ENCODE measurements around the gene KDM3B. TPM values are rescaled to one million over a fixed set of nuclear protein-coding genes. Genes with fewer than 3 reads are reported as not detected.

Gene KDM3B, protein sequence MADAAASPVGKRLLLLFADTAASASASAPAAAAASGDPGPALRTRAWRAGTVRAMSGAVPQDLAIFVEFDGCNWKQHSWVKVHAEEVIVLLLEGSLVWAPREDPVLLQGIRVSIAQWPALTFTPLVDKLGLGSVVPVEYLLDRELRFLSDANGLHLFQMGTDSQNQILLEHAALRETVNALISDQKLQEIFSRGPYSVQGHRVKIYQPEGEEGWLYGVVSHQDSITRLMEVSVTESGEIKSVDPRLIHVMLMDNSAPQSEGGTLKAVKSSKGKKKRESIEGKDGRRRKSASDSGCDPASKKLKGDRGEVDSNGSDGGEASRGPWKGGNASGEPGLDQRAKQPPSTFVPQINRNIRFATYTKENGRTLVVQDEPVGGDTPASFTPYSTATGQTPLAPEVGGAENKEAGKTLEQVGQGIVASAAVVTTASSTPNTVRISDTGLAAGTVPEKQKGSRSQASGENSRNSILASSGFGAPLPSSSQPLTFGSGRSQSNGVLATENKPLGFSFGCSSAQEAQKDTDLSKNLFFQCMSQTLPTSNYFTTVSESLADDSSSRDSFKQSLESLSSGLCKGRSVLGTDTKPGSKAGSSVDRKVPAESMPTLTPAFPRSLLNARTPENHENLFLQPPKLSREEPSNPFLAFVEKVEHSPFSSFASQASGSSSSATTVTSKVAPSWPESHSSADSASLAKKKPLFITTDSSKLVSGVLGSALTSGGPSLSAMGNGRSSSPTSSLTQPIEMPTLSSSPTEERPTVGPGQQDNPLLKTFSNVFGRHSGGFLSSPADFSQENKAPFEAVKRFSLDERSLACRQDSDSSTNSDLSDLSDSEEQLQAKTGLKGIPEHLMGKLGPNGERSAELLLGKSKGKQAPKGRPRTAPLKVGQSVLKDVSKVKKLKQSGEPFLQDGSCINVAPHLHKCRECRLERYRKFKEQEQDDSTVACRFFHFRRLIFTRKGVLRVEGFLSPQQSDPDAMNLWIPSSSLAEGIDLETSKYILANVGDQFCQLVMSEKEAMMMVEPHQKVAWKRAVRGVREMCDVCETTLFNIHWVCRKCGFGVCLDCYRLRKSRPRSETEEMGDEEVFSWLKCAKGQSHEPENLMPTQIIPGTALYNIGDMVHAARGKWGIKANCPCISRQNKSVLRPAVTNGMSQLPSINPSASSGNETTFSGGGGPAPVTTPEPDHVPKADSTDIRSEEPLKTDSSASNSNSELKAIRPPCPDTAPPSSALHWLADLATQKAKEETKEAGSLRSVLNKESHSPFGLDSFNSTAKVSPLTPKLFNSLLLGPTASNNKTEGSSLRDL (N-terminal part only)
- total RNA-seq, result 25.9 and 26.1 TPM in 2 replicates

GRCh38 chr5:138352071-138352721 lies at the start of gene KDM3B:
KDM3B (plus strand) TSS chr5:138352685; CDS start chr5:138352796, 111 bp downstream.

DNA sequence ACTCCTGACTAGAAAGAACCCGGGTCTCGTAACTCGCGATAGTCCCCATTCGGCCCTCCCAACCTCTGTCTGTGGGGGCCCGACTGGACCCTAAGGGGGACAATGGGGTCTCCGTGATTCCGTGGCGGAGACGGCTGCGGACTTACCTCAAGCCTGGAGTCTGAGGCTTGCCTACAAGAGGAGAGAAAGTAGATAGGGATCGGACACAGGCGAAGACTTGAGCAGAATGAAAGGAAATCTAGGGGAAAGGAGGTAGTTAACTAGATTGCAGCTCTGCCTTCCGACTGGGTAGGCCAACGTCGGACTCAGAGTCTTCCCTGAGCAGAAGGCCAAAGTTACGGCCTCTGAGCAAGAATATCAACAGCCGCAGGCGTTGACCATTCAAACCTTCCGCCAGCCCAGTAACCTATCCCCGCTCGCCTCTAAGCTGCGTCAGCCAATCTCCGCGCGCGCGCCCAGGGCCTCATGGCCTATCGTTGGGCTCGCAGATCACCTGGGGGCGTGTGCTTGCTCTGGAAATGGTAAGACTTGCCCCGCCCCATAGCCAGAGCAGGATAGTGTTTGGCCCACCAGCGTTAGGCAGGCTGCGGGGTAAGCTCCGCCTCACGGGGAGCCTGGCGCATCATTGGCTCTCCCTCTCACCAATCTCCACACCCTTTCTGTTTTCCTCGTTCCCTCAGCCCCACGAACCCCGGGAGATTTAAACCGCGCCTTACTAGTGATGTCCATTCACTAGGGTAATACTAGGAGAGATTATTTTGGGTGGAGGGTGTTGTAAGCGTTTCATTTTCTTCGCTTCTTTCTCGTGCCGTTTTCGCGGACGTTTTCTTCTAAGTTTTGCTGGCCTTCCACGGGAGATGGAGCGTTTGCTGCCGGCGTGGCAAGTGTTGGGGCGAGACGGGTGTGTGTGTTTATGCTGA lies 20.8 kb upstream of the KDM3B start, which contains the start of gene CDC25C:
TSS of gene CDC25C (minus strand) at position 356 of the 920 bp plus-strand sequence. CDS start 624 bp downstream, outside the sequence.

GRCh38 chr5:138337685-138338410 lies 14.6 kb upstream of the KDM3B start, which contains the start of gene FAM53C:
FAM53C (plus strand) TSS chr5:138338266; CDS start chr5:138341336, 3,070 bp downstream.

GRCh38 chr5:138438724-138439476 lies 86.4 kb downstream of the KDM3B start, which contains the start of gene REEP2:
REEP2 (plus strand) TSS chr5:138439057; CDS start chr5:138439209, 152 bp downstream.

DNA sequence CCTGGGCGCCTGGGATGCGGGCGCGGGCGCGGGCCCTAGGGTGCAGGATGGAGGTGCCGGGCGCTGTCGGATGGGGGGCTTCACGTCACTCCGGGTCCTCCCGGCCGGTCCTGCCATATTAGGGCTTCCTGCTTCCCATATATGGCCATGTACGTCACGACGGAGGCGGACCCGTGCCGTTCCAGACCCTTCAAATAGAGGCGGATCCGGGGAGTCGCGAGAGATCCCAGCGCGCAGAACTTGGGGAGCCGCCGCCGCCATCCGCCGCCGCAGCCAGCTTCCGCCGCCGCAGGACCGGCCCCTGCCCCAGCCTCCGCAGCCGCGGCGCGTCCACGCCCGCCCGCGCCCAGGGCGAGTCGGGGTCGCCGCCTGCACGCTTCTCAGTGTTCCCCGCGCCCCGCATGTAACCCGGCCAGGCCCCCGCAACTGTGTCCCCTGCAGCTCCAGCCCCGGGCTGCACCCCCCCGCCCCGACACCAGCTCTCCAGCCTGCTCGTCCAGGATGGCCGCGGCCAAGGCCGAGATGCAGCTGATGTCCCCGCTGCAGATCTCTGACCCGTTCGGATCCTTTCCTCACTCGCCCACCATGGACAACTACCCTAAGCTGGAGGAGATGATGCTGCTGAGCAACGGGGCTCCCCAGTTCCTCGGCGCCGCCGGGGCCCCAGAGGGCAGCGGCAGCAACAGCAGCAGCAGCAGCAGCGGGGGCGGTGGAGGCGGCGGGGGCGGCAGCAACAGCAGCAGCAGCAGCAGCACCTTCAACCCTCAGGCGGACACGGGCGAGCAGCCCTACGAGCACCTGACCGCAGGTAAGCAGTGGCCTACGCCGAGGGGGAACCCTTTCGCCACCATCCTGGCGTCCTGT lies 113.0 kb downstream of the KDM3B start, which contains the start of gene EGR1:
TSS of gene EGR1 (plus strand) at position 219 of the 864 bp plus-strand sequence. CDS start at position 502, 283 bp downstream.

Other genes with a start within 250 kb of the KDM3B start
- not detected in 2 replicates for gene NME5, start 213.3 kb upstream of the KDM3B start, total RNA-seq
- gene BRD8, start 174.1 kb upstream of the KDM3B start, total RNA-seq, result 10.9 and 19.0 TPM in 2 replicates
- 13.8 and 45.5 TPM in 2 replicates for gene KIF20A, start 173.6 kb upstream of the KDM3B start, total RNA-seq
- gene CDC23, start 139.4 kb upstream of the KDM3B start, total RNA-seq, result 18.4 and 22.3 TPM in 2 replicates
- gene GFRA3, start 78.1 kb upstream of the KDM3B start, total RNA-seq, result not detected in 2 replicates
- 5.2 and 11.9 TPM in 2 replicates for gene CDC25C, start 20.9 kb upstream of the KDM3B start, total RNA-seq
- gene FAM53C, start 14.4 kb upstream of the KDM3B start, total RNA-seq, result 20.1 and 23.5 TPM in 2 replicates
- 2.0 and 4.5 TPM in 2 replicates for gene REEP2, start 86.4 kb downstream of the KDM3B start, total RNA-seq
- gene EGR1, start 112.8 kb downstream of the KDM3B start, total RNA-seq, result 17.6 and 65.0 TPM in 2 replicates
- 116 and 130 TPM in 2 replicates for gene ETF1, start 190.6 kb downstream of the KDM3B start, total RNA-seq
- 269 and 385 TPM in 2 replicates for gene HSPA9, start 222.7 kb downstream of the KDM3B start, total RNA-seq